Ovary (tissue), 3 donors: ENCODE results near the gene SPPL3.

Source experiments
- POLR2A ChIP-seq: fragments of 450-650 bp; IDR thresholded peaks from one replicate; pipeline ENCODE4 v1.6.1; 2017; ENCODE audit warnings: antibody characterized with exemption, mild to moderate bottlenecking, moderate library complexity
- TF ChIP-seq, protein P1 (sequence below), 3 donors: fragments of 450-650 bp in 2 of 3; fragments of 200-600 bp in 1 of 3; IDR thresholded peaks; one replicate each; pipeline versions ENCODE4 v1.5.1 to v1.8.0; 2016 to 2022; ENCODE audit warnings: antibody characterized with exemption in 3 of 3, mild to moderate bottlenecking in 1 of 3
- donor health status: DM: no; HTN: no; CAD: no.

DNA sequence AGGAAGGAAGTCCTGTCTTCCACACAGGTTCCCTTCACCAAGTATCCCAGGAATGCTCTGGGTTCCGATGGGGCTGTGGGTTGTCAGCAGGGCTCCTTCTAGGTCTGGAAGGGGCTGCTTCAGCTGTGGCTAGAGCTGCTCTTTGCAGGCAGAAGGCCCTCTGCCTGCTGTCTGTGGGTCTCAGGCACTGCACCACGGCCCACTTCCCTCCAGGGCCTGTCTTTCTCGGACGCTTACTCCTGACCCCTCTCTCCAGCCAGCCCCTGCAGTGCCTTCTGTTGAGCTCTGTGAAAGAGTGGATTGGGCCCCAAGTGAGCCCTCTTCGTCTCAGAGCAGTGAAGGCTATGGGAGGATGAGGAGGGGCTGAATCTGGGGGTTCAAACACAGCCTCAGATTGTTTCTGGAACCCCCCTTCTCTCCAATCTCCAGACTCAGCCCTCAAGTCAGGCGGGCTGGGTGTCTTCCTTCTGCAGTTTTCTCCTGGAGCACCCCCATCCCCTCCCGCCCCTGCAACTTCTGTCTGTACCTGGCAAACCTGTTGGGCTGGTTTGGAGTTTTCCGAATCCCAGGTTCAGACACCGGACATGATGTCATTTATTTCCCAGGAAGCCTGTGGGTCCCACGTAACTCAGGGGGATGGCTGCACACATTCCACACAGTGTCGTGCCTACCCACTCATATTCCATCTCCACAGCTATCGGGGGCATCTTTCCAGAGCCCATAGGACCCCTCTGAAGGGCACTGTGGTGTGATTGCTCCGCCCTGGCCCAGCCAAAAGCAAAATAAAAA lies 24.9 kb upstream of the SPPL3 start:
- TF ChIP-seq, protein P1, sequence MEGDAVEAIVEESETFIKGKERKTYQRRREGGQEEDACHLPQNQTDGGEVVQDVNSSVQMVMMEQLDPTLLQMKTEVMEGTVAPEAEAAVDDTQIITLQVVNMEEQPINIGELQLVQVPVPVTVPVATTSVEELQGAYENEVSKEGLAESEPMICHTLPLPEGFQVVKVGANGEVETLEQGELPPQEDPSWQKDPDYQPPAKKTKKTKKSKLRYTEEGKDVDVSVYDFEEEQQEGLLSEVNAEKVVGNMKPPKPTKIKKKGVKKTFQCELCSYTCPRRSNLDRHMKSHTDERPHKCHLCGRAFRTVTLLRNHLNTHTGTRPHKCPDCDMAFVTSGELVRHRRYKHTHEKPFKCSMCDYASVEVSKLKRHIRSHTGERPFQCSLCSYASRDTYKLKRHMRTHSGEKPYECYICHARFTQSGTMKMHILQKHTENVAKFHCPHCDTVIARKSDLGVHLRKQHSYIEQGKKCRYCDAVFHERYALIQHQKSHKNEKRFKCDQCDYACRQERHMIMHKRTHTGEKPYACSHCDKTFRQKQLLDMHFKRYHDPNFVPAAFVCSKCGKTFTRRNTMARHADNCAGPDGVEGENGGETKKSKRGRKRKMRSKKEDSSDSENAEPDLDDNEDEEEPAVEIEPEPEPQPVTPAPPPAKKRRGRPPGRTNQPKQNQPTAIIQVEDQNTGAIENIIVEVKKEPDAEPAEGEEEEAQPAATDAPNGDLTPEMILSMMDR (IDR thresholded peaks at IDR 0.05), result no peak
- TF ChIP-seq POLR2A, result no peak
